NCI-H2196 (cell line): Measurements from ENCODE around the gene FSTL4.

Experiments used
- DNase-seq: peaks from one replicate; lab custom pipeline; 2025; ENCODE audit not compliant: unreplicated experiment; lab: John Stamatoyannopoulos, UW

The FSTL4 gene

DNA sequence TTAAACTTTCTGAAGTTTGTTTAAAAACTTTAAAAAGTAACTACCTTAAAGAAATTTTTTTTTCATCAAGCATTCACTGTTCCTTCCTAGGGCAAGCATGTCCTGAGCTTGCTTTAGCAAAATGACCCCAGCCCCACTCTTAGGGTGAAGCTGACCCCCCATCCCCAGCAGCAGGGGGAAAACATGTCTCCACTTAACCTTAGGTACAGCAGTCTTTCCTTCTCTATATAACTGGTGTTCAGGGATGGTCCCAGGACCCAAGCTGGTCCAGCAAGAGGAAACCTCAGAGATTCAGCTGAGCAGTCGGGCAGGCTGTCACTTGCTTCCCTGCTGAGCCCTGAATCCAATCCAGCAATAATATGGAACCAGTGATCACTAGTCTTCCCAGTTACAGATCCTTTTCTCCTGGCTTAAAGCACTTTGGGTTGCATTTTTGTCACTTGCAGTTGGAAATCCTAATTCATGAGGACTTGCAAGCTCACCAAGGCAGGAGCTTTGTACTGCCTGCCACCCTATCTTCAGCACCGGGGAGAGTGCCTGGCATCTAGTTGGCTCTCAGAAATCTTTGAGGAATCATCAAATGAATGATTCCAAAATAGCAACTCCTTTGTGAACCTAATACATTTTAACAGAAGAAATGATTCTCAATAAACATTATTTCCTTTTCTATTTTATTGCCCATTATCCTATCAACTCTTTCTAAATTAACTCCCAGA, 91.2 kb downstream of the FSTL4 start:
- no peak for DNase-seq

DNA sequence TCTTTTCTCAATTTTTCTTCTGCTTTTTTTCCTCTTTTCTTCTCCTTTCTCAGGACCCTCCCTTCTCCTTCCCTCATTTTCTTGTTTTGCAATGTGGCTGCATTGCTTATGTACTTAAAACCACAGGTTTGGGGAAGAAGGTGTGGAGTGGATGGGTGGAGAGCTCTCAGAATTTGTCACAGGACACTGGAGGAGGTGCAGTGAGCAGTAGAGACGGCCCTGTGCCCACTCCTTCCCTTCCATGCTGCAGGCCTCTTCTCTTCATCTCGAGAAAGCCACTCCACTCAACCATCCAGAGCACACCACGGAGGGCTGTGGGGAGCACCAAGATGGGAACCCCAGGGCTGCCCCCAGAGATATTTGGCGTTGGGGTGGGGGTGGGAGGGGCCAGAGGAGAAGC, 92.3 kb downstream of the FSTL4 start:
- no peak for DNase-seq

DNA sequence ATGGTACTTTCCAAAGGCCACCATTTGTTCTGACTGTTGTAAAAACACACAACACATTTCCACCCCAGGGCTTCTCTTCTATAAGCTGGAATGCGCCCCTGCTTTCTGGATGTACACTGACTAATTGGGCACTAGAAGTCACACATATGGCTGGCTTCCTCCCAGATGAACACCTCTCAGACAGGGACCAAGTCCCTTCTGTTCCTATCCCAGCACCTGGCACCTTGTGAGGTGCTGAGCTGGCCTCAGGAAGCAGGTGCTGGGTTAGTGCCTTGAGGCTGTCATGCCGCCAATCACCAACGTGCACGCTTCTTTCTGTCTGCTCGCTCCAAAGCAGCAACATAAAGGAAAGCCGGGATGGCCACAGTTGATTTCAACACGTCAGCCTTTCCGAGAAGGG, 93.2 kb downstream of the FSTL4 start:
- no peak for DNase-seq

DNA sequence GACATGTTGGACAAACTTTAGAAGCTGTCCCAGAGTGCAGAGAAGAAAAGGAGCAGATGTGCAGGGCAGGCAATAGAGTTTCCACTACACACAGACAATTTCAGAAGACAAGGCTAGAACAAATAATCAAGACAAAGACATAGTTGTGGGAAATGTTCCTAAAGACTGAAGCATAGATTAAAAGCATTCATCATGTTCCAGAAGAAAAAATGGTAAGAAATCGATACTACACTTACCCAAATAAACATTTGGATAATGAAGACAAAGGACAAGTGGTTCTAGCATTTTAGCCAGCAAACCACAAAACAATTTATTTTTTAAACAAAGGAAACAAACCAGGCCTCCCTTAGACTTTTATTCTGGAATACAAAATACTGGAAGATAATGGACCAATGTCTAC, 97.9 kb downstream of the FSTL4 start:
- no peak for DNase-seq

DNA sequence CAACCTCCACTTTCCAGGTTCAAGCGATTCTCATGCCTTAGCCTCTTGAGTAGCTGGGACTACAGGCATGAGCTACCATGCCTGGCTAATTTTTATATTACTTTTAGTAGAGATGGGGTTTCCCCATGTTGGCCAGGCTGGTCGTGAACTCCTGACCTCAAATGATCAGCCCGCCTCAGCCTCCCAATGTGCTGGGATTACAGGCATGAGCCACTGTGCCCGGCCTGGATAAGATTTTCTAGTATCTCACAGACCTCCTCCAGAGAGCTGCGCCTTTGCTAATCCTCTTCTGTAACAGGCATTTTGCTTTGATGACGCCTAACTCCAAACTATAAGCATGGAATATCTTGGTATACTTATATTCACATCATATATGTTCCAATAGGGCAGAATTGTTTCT, 99.4 kb downstream of the FSTL4 start:
- DNase-seq, result no peak

DNA sequence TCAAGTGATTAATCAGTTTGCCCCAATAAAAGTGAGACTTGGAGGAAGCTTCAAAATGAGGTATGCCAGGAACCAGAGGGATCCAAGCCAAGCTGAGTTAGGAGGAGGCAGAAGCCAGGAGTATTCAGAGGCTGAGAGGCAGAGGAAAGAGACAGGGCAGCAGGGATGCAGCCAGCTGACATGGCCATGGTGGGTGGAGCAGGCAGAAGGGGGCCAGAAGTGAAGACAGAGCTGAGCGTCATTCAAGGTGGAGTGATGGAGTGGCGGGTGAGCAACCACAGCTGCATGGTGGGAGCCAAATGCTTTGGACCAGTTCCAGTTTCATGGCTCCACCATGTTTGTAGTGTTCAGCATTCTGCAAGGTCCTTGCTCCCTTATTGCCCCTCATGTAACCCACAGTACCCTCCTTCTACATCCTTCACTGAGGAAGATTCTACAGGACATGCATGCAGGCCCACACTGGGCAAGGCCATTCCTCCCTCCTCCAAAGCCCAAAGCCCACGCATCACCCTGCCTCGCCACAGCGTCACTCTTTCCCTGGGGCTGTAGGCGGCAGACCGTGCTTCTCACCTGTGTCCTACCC, 100.6 kb downstream of the FSTL4 start:
- no peak for DNase-seq

DNA sequence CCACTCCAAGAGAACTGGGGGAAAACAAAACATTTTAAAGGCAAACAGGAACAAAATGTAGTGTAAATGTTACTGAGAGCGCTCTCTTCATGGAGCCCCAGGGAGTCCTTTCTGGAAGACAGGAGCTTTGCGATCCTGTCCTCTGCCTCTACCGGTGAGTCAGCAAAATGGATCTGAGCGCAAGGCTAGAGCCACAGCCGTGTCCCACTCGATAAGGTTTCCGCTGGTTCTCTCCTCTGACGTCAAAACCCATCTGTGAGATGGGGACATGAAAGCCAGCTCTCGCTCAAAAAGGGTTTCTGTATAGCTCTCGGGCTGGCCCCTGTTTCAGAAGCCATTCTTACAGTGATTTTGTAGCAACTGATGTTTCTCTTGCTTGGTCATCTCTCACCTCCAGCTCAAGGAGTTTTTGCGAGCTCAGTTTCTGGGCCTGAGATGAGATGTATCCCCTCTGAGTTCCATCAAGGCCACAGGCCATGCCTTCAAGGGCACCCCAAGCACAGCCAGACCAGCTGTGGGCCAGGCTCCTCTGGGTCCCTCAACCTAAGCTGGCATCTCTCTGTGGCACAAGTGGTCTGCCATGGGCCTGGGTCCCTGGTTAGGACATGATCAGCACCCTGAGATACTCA, 101.6 kb downstream of the FSTL4 start:
- no peak for DNase-seq

DNA sequence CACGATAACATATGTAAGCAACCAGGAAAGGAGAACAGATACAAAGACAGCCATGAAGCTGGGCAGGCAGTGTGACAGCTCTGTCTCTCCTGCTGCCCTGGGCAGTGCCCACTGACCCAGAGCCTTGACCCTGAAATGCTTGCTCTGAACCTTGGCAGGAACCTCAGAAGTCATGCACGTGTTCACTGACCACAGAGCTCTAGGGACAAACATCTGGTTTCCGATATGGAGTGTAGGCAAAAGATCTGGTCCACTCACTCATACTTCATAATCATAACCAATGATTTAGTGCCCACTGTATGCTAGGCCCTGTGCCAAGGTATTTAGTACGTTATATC, 102.6 kb downstream of the FSTL4 start:
- DNase-seq, result no peak

DNA sequence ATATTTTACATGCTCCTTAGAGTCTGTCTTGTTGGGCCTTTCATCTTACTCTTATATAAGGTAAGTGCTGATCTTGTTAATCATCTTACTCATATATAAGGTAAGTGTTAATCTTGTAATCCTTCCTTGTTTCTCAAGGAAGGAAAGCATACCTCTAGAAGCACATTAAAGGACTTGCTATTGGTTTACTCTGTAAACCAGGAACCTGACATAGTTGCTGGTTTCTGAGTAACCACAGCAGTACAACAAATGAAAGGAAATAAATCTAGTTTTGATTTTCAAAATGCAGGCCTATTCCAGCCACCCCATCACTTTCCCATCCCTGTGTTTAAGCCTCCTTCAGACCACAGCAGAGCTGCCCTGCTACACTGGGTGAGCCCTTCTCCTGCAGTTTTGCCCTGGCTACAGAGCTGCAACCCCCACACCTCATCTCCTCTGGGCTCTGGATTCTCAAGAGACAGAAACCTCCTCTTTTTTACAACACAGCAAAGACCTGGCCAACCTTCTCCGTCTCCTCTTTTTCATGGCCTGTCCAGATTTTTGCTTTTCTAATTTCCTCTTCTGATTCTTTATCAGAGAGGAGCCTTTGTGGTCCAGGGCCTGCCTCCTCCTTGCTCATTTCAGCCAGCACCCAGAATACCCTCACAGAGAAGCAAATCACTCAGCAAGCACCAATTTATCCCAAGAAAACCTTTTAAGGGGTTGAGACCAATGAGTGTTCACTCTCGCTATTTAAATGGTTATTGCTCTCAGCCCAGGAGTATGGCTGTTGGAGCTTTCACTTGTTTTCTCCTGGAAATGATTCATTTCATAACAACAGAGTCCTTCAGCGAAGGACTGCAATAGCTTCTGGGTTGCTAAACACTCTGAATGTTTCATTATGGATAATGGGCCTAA, 103.2 kb downstream of the FSTL4 start:
- no peak for DNase-seq

DNA sequence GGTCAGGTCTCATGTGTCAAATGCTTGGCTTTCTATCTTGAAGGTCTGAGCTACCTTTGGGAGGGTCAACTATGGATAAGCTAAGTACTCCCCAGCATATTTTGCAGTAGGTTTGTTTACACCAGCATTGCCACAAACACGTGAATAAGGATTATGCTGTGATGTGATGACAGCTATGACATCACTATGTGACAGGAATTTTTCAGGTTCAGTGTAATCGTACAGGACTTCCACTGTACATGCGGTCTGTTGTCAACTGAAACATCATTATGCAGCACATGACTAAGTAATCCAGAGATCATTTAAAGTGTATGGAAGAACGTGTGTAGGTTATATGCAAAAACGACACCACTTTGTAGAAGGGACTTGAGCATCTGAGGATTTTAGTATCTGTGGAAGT, 104.0 kb downstream of the FSTL4 start:
- no peak for DNase-seq

DNA sequence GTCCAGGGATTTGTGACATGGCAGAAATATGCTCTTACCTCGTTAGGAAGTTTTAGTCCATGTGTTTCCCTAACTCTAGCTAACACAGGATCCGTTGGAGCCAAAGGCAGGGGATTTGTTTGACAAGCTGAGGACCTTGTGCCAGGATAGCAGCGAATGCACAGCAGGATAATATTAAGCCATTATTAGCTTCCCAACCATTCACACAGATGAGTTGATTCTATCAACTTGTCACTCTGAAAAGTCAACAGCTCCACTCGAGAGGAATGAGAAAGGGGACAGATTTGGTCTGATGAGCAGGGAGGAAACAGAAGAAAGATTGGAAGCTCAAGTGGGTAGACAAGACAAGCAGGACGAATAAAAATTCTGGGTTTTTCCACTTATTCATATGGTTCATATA, 106.2 kb downstream of the FSTL4 start:
- no peak for DNase-seq

DNA sequence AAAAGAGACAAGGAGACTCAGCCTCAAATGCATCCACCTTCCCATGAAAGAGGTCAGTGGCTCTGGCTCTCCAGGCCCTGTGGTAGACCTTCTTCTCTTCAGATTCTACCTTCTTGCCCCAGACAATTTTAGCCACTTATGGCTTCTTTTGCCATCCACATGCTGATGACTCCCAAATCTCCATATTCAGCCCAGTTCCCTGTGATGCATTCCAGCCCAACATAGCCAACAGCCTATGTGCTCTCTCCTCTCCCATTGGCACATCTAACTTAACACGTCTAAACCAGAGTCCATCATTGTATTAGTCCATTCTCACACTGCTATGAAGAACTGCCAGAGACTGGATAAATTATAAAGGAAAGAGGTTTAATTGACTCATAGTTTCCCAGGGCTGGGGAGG, 108.8 kb downstream of the FSTL4 start:
- no peak for DNase-seq

DNA sequence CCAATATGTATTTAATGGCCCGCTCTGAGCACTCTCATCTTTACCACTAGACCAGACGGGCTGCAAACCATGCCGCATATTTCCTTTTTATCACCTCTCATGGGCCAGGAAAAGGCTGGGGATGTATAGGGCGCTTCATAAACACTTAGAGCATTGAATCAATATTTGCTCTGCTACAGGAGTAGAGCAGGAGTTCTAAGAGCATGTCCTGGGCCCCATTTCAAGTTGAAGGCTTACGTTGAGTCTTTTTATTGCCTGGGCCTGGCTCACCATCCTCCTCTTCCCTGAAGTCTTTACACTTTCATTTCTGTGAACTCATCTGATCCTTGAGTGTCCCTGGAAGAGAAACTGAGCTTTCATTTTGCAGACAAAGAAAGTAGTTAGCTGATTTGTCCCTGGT, 112.4 kb downstream of the FSTL4 start:
- peak; percentile 26 for DNase-seq

DNA sequence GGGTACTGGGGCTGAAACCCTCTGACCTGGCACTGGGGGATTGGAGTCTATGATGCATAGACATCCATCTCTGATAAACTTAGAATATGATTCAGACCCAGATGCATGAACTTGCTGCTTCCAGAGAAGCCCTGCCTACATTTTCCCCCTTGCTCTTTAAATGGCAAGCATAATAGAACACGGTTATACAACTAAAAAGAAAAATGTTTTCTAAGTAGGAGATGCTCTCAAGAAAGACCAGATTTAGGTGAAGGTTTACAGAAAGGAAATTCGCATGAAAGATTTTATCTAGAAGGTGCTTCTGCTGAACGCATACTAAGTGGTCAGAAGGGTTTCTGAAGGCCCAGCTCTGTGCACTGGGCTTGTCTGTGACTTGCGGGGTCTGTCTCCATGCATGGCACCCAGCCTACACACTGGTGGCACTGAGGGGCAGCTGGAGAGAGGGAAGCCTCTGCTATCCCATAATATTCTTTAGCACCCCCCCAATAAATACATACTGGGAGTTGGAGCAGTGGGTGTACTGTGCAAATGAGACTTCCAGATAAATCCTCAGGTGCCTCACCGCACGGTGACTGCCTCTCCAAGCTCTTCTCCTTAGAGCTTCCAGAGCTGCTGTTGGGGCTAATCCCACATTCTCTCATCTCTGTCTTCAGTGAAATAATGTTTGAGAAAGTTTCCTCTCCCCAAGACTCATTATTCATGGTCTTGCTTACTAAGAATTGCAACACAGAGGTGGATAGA, 114.6 kb downstream of the FSTL4 start:
- no peak for DNase-seq

DNA sequence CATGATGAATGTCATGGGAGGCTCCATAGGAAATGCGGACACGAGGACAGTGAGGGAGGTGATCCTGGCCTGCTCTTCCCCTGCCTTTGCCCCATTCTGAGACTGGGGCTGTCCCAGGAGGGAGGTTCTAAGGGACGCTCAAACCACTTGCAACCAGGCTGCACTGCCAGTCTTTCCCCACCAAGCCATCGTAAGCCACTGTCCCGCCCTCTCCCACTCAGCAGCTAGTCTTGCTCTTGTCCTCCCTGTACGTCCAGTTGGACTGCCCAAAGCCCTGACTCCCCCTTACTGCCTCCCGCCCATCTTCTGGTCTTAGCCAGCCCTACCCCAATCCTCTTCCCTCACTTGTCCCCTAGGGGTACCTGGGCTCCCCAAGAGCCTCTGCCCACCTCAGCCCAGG, 115.7 kb downstream of the FSTL4 start:
- no peak for DNase-seq

DNA sequence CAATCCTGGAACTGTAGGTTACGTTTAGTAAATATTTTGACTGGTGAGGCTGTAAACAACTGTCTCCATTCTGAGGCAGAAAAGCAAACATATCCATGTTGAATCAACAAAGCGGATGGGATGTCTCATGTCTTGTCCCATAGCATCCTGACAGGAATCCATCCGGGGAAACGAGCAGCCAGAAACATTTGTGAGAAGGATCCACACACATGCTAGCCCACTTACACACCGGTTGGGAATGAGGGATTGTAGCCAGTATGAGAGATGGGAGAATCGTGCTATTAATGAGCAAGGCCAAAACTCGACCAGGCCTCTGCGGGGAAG, 117.5 kb downstream of the FSTL4 start:
- DNase-seq, result no peak

DNA sequence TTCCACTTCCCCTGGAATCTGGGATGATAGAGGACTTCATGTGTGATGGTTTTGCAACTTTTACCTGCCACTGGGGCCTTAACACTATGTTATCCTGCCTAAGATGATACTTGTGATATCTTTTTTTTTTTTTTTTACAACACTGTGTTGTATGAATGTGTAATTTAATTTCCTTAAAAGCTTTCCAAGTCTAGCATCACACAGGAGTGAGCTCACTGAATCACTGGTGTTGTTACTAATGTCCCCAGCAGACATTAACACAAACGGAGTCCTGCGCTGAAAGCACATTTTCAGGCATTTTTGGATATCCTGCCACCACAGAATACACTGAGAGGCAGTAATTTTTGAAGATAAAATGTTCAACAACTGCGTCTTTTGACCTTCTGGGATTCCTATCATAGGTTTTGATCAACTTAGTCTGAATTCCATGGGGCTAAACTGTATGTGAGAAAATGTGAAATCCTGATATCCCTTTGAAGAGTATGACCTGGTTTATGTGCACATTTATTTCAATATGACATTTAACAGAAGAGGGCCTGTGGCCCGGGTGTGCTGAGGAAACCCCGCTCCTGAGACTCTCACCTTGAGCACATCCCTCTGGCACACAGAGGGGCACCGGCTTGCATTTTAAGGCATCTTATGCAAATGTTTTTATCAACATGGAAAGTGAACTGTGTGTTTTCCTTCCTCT, 118.0 kb downstream of the FSTL4 start:
- no peak for DNase-seq

DNA sequence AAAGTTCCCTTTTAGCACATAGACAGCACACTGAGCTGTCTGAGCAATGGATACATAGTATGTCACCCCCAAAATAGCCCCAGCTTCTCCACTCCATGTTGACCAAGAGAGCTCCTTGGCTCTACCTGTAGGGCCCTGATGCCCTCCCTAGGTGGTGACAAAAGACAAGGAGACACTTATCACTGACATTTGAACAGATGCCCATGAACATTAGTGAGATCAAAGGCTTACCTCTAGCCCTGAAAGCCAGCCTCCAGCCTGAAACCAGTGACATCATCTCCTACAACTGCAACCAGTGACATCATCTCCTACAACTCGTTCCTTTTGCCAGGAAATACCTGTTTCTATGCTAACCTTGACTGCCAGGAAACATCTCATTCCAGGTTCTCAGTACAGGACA, 122.7 kb downstream of the FSTL4 start:
- peak; percentile 68 for DNase-seq

DNA sequence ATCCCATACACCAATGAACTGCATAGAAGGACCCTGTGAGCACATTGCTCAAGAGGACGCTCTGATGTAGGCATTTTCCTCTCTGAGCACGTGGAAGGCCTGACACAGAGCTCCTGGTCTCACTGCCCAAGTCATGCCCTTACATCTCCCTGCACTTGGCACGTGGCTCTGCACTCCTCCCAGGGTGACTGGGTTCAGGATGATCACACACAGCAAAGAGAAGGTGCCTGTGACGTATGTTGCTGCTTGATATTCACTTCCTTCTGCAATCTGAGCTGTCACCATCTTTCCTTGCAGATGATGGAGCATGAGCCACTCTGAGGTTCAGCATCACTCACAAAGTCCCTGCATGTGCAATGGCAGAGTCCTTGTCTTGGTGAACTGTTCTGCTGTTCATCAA, 125.2 kb downstream of the FSTL4 start:
- DNase-seq, result no peak

DNA sequence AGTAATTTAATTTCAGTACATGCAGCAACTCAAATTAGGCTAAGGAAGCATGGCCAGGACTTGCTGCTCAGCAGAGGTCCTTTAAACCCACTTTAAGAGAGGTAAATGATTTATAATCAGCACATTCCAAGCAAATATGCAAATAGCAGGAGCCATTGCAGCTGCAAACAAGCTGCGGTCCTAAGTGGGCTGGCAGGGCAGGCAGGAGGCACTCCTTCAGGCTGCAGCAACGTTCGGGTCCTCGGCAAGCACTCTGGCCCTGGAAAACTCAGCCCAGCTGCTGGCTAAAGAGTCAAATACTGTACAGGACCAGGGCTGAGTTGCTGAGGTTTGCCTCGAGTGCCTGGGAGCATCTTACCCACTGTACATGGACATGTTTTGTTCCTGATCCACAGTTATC, 126.9 kb downstream of the FSTL4 start:
- no peak for DNase-seq
